ENCODE results near the gene MGARP. TPM values are rescaled to one million over a fixed set of nuclear protein-coding genes. Genes with fewer than 3 reads are reported as not detected.

MGARP gene
- total RNA-seq, 1 donor from 2014 or later, result 0.22 TPM

GRCh38 chr4:139275281-139275735 is 4.7 kb downstream of the MGARP start:
- H3K27me3 Mint-ChIP-seq, result peaks cover 37% of the 10 kb centered on the region
- no peak for TF ChIP-seq CTCF (IDR thresholded peaks at IDR 0.05; ENCODE audit: unreplicated experiment)
- no peaks in the 10 kb centered on the region for H3K36me3 Mint-ChIP-seq (ENCODE audit: insufficient read depth)
- DNase-seq (ENCODE audit: low spot score, unreplicated experiment), result no peak
- H3K9me3 Mint-ChIP-seq (ENCODE audit: low read depth), result no peaks in the 10 kb centered on the region
- no peak overlapping the region for H3K27ac Mint-ChIP-seq
- peaks cover 3% of the 10 kb centered on the region for H3K4me1 Mint-ChIP-seq (ENCODE audit: low read depth)
- no peak overlapping the region for H3K4me3 Mint-ChIP-seq (ENCODE audit: low read depth)

DNA sequence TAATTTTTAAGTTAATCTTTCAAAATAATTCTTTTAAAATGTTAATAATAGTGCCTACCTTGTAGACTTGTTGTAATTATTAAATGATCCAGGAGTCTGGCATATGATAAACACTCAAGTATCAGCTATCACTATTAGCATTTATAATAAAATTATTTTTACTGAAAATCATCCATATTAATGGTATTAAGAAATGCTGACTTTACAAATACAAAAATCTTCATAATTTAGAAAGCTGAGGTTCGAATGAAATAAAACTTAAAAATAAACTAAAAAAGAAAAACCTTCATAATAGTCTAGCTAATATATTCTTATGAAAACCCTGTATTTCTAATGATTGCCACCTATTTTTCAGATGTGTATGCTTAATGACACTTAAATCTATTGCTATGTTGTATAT is 5.2 kb downstream of the MGARP start:
- Mint-ChIP-seq H3K4me1 (ENCODE audit: low read depth) (peaks cover 3% of the 10 kb centered on the region), H3K4me3 (ENCODE audit: low read depth) (no peak overlapping the region), H3K27me3 (peaks cover 32% of the 10 kb centered on the region), H3K36me3 (ENCODE audit: insufficient read depth) (no peaks in the 10 kb centered on the region), H3K9me3 (ENCODE audit: low read depth) (no peaks in the 10 kb centered on the region), H3K27ac (no peak overlapping the region)
- no peak for DNase-seq (ENCODE audit: low spot score, unreplicated experiment)
- no peak for TF ChIP-seq CTCF (IDR thresholded peaks at IDR 0.05; ENCODE audit: unreplicated experiment)

- Mint-ChIP-seq H3K27ac (no peak overlapping the region), H3K4me1 (ENCODE audit: low read depth) (no peaks in the 10 kb centered on the region), H3K9me3 (ENCODE audit: low read depth) (no peaks in the 10 kb centered on the region), H3K27me3 (peaks cover 23% of the 10 kb centered on the region), H3K36me3 (ENCODE audit: insufficient read depth) (no peaks in the 10 kb centered on the region), H3K4me3 (ENCODE audit: low read depth) (no peak overlapping the region)
- TF ChIP-seq CTCF (IDR thresholded peaks at IDR 0.05; ENCODE audit: unreplicated experiment), result no peak
- DNase-seq (ENCODE audit: low spot score, unreplicated experiment), result no peak
These were observed 6.2 kb downstream of the MGARP start for GRCh38 chr4:139273835-139274234.

DNA sequence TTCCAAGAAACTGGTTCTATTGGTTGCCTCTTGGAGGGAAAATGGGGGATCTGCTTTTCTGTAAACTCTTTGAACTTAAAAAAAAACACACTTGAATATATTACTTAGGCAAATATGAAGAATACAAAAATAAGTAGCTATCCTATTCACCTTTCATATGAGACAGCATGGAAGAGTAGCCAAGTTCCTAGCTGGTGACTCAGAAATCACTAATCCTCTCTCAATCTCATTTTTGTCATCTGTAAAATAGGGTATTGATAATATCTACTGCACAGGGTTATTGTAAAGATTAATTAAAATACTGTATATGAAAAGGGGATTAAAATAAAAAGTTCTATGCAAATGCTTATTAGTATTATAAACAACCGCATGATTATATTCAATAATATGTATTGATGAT is 12.7 kb downstream of the MGARP start:
- Mint-ChIP-seq H3K27ac (no peak overlapping the region), H3K9me3 (ENCODE audit: low read depth) (no peaks in the 10 kb centered on the region), H3K4me3 (ENCODE audit: low read depth) (no peak overlapping the region), H3K27me3 (no peaks in the 10 kb centered on the region), H3K36me3 (ENCODE audit: insufficient read depth) (no peaks in the 10 kb centered on the region), H3K4me1 (ENCODE audit: low read depth) (peaks cover 19% of the 10 kb centered on the region)
- DNase-seq (ENCODE audit: low spot score, unreplicated experiment), result no peak
- TF ChIP-seq CTCF (IDR thresholded peaks at IDR 0.05; ENCODE audit: unreplicated experiment), result no peak

- H3K4me1 Mint-ChIP-seq (ENCODE audit: low read depth), result peaks cover 19% of the 10 kb centered on the region
- H3K36me3 Mint-ChIP-seq (ENCODE audit: insufficient read depth), result no peaks in the 10 kb centered on the region
- no peaks in the 10 kb centered on the region for H3K9me3 Mint-ChIP-seq (ENCODE audit: low read depth)
- H3K4me3 Mint-ChIP-seq (ENCODE audit: low read depth), result peak overlapping the region; percentile 43
- no peak for TF ChIP-seq CTCF (IDR thresholded peaks at IDR 0.05; ENCODE audit: unreplicated experiment)
- DNase-seq (ENCODE audit: low spot score, unreplicated experiment), result peak; percentile 15
- H3K27ac Mint-ChIP-seq, result peak overlapping the region; percentile 44
- H3K27me3 Mint-ChIP-seq, result no peaks in the 10 kb centered on the region
These were observed 13.3 kb downstream of the MGARP start for GRCh38 chr4:139266583-139267257.
